Neural progenitor cell (in vitro differentiated cells): ENCODE measurements around the gene TSPAN13.

Experiments
- EZH2 ChIP-seq: fragments of 200-600 bp; sonication (generic); IDR thresholded peaks from 2 replicates; pipeline ENCODE4 v1.6.1; 2017; ENCODE audit warnings: antibody characterized with exemption, mild to moderate bottlenecking, moderate library complexity
- TF ChIP-seq, protein P1 (sequence below): fragments of 200-600 bp; sonication (generic); IDR thresholded peaks from 2 replicates; pipeline ENCODE4 v1.5.1; 2017; ENCODE audit warnings: antibody characterized with exemption, mild to moderate bottlenecking

- TF ChIP-seq, protein P1, sequence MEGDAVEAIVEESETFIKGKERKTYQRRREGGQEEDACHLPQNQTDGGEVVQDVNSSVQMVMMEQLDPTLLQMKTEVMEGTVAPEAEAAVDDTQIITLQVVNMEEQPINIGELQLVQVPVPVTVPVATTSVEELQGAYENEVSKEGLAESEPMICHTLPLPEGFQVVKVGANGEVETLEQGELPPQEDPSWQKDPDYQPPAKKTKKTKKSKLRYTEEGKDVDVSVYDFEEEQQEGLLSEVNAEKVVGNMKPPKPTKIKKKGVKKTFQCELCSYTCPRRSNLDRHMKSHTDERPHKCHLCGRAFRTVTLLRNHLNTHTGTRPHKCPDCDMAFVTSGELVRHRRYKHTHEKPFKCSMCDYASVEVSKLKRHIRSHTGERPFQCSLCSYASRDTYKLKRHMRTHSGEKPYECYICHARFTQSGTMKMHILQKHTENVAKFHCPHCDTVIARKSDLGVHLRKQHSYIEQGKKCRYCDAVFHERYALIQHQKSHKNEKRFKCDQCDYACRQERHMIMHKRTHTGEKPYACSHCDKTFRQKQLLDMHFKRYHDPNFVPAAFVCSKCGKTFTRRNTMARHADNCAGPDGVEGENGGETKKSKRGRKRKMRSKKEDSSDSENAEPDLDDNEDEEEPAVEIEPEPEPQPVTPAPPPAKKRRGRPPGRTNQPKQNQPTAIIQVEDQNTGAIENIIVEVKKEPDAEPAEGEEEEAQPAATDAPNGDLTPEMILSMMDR = no peak
- TF ChIP-seq EZH2 = no peak
Measured at GRCh38 chr7:16744518-16745250, 8.9 kb upstream of the TSPAN13 start.
